ENCODE data around the gene PCDHGB4.

DNA sequence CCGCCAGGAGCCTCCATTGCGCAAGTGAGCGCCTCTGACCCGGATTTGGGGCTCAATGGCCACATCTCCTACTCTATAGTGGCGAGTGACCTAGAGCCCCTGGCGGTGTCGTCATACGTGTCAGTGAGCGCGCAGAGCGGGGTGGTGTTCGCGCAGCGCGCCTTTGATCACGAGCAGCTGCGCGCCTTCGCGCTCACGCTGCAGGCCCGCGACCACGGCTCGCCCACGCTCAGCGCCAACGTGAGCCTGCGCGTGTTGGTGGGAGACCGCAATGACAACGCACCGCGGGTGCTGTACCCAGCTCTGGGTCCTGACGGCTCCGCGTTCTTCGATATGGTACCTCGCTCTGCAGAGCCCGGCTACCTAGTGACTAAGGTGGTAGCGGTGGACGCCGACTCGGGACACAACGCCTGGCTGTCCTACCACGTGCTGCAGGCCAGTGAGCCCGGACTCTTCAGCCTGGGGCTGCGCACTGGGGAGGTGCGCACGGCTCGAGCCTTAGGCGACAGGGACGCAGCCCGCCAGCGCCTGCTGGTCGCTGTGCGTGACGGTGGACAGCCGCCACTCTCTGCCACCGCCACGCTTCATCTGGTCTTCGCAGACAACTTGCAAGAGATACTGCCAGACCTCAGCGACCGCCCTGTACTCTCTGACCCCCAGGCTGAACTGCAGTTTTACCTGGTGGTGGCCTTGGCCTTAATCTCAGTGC is 22.3 kb downstream of the PCDHGB4 start:
- TF ChIP-seq EGR1 (IDR thresholded peaks at IDR 0.05) (no peak), YY1 (IDR thresholded peaks at IDR 0.05; ENCODE audit: low read depth) (no peak), TAF1 (IDR thresholded peaks at IDR 0.05; ENCODE audit: low read depth) (no peak), FOXM1 (IDR thresholded peaks at IDR 0.05; ENCODE audit: borderline replicate concordance, low read depth) (no peak), EP300 (IDR thresholded peaks at IDR 0.05; ENCODE audit: borderline replicate concordance) (no peak), ZBTB7A (IDR thresholded peaks at IDR 0.05; ENCODE audit: low read depth) (no peak), TCF12 (IDR thresholded peaks at IDR 0.05; ENCODE audit: low read depth) (no peak)
- TF ChIP-seq, protein P1, sequence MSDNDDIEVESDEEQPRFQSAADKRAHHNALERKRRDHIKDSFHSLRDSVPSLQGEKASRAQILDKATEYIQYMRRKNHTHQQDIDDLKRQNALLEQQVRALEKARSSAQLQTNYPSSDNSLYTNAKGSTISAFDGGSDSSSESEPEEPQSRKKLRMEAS (IDR thresholded peaks at IDR 0.05) = no peak
- TF ChIP-seq, protein P2, sequence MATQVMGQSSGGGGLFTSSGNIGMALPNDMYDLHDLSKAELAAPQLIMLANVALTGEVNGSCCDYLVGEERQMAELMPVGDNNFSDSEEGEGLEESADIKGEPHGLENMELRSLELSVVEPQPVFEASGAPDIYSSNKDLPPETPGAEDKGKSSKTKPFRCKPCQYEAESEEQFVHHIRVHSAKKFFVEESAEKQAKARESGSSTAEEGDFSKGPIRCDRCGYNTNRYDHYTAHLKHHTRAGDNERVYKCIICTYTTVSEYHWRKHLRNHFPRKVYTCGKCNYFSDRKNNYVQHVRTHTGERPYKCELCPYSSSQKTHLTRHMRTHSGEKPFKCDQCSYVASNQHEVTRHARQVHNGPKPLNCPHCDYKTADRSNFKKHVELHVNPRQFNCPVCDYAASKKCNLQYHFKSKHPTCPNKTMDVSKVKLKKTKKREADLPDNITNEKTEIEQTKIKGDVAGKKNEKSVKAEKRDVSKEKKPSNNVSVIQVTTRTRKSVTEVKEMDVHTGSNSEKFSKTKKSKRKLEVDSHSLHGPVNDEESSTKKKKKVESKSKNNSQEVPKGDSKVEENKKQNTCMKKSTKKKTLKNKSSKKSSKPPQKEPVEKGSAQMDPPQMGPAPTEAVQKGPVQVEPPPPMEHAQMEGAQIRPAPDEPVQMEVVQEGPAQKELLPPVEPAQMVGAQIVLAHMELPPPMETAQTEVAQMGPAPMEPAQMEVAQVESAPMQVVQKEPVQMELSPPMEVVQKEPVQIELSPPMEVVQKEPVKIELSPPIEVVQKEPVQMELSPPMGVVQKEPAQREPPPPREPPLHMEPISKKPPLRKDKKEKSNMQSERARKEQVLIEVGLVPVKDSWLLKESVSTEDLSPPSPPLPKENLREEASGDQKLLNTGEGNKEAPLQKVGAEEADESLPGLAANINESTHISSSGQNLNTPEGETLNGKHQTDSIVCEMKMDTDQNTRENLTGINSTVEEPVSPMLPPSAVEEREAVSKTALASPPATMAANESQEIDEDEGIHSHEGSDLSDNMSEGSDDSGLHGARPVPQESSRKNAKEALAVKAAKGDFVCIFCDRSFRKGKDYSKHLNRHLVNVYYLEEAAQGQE (IDR thresholded peaks at IDR 0.05; ENCODE audit: low read depth) = no peak
- TF ChIP-seq, protein P3, sequence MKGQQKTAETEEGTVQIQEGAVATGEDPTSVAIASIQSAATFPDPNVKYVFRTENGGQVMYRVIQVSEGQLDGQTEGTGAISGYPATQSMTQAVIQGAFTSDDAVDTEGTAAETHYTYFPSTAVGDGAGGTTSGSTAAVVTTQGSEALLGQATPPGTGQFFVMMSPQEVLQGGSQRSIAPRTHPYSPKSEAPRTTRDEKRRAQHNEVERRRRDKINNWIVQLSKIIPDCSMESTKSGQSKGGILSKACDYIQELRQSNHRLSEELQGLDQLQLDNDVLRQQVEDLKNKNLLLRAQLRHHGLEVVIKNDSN (IDR thresholded peaks at IDR 0.05) = no peak

Data from Ishikawa (cell line).